HG03097 (cell line): ENCODE data around the gene ANXA8L1.
"Not testable (repeated sequence)": the region's sequence is repeated elsewhere in the genome, so short reads cannot be mapped to it uniquely, and the experiment has no call there.

Experiments
- ATAC-seq: cut with Tn5 transposase; IDR thresholded peaks from one replicate; pipeline ENCODE4 v1.9.1; 2021; ENCODE audit not compliant: unreplicated experiment, low FRiP score

Gene ANXA8L1

DNA sequence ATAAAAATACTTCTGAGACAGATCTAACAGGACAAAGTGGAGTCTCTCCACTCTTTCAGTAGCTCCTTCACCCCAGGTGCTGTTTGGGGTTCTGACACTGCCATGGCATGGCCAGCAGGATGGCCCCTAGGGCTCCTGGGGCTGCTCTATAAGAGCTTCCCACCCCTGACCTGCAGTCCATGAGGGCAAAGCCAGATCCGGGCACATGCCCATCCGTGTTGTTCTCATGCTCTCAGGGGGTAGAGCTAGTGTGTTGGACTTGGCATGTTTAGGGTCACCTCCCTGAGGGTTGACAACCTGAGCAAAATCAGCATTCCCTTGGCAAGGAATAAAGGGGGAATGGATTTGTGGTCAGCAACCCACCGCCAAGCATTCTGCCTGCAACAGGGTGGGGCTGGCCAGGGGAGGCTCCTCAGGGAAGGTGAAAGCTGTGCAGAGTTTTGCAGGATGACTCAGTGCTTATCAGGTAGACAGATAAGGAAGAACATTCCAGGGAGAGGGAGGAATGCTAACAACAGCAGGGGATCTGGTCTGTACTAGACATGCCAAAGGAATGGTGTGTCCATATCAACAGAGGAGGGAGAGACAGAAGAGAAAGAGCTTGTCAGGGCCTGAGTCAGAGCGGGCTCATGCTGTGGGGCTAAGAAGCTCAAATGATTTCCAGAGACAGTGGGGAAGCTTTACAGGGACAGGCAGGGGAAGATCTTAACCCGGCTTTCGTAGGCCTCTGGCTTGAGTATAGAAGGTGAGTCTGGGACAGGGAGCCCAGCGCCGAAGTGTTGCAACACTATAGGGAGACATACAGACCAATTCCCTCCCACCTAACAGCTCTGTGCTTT is 21.1 kb downstream of the ANXA8L1 start:
- not testable (repeated sequence) for ATAC-seq

DNA sequence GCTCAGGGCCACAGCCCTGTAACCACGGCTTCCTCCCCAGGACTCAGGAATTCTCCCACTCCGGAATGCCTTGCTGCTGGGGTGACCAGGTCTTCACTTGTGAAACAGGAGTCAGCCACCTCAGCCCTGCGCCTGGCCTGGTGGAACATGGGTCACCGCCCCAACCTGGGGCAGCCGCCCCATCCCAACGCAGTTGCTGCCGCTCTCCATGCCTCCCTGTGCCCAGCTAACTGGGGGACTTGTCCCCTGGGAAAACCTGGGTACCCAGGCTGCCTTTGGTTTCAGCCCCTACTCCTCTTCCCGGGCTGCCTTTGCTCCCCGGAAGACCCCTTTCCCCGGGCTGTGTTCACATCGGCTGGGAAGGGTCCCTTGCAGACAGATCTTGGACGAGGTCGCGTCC is 22.2 kb downstream of the ANXA8L1 start:
- ATAC-seq: not testable (repeated sequence)

DNA sequence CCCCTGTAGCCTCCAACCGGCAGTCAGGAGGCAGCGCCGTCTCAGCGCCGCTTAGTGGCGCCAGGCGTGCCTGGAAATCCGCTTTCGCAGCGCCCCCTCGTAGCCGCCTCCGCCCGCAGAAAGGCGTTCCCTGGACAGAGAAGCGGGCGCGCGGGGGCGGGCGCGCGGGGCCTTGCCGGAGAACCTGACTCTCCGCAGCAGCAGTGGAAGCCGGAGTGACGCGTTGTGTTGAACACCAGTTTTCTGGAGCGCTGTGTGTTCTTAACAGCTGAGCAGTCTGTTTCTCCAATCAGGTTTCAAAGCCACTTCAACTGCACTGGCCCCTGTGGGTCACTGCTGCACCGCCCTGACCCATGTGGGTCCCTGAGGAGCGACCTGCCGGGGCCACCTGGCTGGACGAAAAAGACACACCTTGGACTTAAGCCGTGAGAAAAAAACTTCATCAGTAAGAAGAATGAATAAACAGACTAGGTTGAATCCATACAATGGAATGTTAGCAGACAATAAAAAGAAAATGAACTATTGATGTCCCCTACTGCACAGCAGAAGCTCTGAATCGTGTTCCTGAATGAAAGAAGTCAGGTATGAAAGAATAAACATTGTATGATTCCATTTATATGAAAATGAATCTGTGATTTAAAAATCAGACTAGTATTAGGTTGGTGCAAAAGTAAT is 22.8 kb downstream of the ANXA8L1 start:
- not testable (repeated sequence) for ATAC-seq

DNA sequence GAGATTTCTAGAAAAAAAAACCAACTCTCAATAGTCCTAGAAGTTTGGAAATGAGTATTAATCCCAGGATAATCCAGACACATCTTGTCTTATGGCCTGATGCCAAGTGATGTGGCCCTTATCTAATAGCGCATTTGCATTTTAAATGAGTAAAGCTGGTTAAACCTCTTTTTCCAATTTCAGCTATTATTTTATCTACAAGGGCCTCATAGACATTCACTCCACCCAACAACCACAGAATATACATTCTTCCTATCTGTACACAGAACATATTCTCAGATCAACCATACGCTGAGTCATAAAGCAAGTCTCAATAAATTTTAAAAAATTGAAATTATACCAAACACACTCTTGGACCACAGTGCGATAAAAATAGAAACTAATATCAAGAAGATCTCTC is 34.0 kb downstream of the ANXA8L1 start:
- not testable (repeated sequence) for ATAC-seq

DNA sequence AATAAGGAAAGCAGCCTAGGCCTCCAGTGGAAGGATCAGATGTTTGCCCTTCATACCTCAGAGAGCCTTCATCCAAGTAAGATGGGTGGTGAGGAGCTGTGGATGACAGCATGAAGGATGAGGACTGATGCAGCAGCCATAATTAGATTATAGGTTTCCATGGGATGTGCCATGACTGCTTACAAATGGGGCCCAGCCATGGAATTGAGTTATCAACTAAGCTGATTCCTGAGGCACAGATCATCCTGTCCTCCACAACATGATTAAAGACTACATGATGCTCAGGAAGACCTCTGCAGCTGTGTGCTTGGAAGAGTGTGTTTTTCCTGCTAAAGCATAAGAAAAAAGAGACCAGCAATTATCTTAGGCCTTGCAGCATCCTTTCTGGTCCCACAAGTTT is 35.5 kb downstream of the ANXA8L1 start:
- ATAC-seq: not testable (repeated sequence)

DNA sequence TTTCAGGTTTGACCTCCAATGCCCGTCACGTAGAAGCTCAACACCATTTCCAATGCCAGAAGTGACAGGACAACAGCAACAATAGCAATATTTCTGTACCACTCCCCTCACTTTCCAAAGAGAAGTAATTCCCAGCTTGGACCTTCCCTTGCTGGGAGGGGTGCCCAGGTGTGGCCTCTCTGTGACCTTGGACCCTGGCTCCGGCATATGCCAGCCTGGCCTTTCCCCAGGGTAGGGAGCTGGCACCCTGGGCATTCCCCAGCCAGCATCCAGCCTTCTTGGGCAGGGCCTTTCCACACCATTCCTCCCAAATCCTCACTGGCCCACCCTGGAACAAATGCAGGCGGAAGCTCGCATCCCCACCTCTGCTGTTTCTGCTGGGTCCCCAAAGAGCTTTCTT is 37.1 kb downstream of the ANXA8L1 start:
- not testable (repeated sequence) for ATAC-seq

DNA sequence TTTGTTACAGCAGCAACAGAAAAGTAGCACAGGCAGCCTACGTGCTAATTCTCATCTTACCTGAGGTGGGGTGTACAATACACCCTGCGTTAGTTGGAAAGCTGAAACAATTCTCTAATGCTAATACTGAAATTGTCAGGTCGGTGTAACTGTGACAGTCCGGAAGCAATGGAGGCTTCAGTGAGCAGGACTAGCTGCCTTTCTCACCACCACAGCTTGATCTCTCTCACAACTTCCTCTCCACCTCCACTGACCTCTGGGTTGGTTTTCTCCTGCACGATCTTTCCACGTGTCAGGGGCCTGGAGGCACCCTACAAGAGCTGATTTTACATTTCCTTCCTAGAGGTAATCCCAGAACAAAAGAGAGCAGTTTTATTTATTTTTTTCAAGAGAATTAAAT is 39.7 kb downstream of the ANXA8L1 start:
- not testable (repeated sequence) for ATAC-seq

DNA sequence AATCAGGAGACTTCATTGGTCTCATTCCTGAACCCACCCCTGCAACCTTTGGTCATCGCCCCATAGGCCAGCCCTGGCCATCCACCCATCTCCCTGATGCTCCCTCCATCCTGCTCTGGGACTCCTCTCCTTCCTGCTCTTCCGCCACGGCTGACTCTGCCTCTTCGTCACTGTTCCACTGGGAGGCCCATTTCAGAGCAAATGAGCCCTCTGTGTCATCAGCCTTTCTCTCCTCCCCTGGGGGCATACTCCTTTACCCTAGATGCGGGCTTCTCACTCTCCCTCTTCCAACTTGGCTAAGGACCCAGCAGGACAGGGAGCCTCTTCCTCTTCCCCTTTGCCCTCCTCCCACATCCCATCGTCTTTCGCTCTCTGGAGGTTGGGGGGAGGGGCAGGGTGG is 42.7 kb downstream of the ANXA8L1 start:
- not testable (repeated sequence) for ATAC-seq

DNA sequence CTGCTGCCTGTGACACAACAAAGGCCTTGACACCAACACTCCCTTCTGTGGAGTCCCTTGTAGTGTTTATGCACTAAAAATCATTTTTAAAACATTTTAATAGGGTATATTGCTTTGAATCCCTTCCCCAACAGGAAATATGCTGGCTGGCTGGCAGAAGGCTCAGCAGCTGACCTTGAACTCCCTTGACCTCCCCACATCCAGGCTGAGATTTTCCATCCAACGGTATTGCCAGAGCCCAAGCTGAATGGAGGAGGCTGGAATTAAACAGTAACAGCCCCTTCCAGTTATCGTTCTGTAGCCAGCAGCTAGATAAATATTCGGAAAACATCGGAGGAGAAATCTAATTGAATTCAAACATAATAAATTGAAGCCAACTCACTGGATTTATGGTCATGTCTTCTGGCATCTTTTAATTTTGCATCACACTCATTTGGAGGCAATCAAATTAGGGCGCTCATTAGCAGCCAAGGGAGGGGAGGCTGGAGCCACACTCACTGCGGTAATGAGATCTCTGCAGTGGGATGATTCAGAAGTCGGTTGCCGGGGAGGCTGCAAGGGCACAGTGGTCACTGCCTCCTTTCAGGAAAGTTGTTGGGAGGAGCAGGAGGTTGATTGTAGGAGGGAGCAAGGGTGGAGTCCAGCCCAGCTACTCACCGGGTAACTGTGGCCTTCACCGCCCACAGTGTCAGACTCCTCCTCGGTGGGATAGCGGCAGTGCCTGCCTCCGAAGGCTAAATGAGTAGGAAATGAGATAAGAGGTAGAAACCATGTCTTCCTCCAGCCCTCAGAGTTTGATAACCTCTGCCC is 44.2 kb downstream of the ANXA8L1 start:
- not testable (repeated sequence) for ATAC-seq

DNA sequence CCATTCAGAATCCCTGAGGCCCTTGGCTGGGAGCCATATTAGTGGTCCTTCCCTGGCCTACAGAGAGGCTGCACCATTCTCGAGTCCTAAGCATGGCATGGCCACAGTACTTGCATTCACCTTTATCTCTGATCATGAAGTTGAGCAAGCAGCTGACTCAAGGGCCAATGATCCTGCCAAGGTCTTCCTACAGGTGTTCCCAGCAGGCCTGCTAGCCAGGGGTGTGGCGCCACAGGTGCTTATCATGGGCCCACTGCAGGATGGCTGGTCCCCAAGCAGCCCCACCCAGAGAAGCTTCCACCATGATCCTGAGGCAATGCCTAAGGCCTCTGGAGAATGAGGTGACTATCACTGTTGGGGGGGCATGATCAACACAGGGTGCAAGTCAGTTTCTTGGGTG is 48.0 kb downstream of the ANXA8L1 start:
- not testable (repeated sequence) for ATAC-seq

DNA sequence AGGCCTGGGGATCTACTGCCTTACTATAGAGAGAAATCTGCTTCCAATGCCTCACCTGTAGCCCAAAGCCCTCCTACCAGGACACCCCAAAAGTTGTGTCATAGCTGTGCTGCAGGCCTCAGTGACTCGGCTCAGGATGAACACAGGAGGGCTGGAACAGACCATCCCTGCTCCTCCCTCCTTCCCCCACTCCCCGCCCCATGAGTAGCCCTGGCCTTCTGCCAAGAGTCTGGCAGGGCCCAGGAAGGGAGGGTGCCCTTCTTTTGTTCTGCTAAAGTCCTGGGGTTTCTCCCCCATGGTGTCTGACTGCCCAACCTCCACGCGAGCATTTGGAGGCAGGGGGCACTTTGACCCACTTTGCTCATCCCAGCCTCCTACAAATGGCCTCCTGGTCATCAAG is 65.4 kb downstream of the ANXA8L1 start:
- ATAC-seq: not testable (repeated sequence)
